HG02973 (cell line): Measurements from ENCODE around the gene ASXL1.
"Not testable (repeated sequence)": the region's sequence is repeated elsewhere in the genome, so short reads cannot be mapped to it uniquely, and the experiment has no call there.

Source experiments
- ATAC-seq: cut with Tn5 transposase; IDR thresholded peaks from one replicate; pipeline ENCODE4 v1.9.1; 2021; ENCODE audit warnings: moderate library complexity; ENCODE audit not compliant: unreplicated experiment

Gene ASXL1

DNA sequence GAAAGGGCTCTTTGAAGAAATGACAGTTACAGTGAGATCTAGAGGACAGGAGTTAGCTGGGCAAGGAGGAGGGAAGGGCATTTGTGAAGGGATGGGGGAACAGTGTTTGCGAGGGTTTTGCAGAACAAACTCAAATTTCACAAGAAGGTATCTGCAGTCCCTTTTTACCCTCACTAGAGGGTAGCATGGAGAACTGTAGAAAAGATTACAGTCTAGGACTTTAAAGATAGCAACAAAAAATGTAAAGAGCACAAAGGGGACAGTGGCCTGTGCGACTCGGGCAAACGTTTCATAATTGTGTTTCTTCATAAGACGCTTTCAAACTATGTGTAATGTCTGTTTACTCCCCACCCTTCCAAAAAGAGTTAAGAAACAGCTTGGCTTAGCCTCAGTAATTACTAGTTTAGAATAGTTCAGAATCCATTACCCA lies 21.2 kb upstream of the ASXL1 start:
- no peak for ATAC-seq

DNA sequence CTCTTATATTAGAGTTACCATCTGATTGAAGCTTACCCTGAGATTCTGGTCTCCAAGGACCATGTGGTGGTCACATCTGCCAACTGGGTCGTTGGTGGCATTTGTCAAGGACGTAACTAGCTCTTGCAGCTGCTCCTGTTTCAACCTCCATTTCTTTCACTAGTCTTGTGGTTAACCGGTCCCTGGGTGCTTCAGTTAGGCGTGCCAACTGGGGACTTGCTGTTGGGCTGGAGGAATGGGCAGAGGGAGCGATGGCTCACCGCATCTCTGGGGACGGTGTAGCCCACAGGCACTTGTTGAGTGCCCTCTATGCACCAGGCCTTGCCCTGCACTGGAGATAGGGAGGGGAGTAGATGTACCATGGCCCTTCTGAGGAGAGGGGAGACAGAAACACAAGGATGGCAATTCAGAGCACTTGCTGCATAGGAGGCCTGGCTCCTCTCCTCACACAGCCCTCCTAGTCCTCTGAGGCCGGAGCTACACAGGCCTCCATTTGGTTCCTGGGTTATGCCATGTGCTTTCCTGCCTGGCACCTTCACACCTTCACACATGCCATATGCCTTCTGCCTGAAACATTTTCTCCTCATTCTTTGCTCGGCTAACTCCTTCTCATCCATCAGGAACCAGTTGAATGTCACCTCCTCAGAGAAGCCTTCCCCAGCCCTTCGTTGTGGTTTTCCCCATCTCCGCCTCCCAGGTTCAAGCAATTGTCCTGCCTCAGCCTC lies 20.0 kb upstream of the ASXL1 start:
- no peak for ATAC-seq

DNA sequence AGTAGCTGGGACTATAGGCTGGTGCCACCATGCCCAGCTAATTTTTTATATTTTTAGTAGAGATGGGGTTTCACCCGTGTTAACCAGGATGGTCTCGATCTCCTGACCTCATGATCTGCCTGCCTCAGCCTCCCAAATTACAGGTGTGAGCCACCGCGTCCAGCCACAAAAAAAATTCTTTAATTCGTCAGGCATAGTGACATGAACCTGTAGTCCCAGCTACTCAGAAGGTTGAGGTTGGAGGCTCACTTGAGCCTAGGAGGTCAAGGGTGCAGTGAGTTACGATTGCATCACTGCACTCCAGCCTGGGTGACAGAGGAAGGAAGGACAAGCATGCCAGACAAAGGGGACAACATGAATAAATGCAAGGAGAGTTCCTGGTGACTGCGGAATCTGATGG lies 19.5 kb upstream of the ASXL1 start:
- ATAC-seq = no peak

DNA sequence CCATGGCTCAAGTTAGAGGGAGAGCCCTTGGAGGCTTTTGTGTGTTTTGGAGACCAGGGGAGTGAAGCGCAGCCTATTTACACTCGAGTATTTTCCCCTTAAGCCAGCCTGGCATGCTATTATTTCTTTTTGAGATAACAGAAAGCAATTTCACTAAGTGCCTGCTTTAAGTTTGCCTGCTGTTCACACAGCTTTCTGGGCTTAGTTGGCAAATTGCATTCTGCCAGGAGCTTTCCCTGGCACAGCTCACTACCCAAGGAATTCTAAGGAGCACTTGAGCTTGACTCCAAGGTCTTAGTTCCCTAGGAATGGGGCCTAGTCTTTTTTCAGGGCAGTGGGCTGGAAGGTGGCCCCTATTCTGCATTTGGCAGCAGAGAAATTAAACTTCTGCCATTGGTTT lies 19.0 kb upstream of the ASXL1 start:
- no peak for ATAC-seq

DNA sequence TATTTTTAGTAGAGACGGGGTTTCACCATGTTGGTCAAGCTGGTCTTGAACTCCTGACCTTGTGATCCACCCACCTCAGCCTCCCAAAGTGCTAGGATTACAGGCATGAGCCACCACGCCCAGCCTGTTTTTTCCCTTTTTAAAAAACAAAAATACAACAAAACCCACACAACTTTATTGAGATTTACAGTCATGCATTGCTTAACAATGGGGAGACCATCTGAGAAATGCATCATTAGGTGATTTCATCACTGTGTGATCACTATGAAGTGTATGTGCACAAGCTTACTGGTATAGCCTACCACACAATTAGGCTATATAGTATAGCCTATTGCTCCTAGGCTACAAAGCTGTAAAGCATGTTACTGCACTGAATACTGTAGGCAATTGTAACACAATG lies 17.1 kb upstream of the ASXL1 start:
- not testable (repeated sequence) for ATAC-seq

DNA sequence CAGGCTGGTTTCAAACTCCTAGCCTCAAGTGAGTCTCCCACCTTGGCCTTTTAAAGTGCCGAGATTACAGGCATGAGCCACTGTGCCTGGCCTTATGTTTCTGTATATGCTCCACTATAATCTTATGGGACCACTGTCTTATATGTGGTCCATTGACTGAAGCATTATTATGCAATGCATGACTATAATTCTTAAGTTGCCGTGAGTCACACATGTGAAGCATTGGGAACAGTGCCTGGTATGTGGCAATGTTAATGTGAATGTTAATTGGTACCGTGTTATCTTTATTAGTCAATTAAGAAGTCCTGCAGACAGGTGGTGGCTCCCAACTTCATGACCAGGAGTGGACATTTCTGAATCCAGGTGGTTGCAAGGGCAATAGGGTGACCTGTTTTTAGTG lies 14.7 kb upstream of the ASXL1 start:
- no peak for ATAC-seq

DNA sequence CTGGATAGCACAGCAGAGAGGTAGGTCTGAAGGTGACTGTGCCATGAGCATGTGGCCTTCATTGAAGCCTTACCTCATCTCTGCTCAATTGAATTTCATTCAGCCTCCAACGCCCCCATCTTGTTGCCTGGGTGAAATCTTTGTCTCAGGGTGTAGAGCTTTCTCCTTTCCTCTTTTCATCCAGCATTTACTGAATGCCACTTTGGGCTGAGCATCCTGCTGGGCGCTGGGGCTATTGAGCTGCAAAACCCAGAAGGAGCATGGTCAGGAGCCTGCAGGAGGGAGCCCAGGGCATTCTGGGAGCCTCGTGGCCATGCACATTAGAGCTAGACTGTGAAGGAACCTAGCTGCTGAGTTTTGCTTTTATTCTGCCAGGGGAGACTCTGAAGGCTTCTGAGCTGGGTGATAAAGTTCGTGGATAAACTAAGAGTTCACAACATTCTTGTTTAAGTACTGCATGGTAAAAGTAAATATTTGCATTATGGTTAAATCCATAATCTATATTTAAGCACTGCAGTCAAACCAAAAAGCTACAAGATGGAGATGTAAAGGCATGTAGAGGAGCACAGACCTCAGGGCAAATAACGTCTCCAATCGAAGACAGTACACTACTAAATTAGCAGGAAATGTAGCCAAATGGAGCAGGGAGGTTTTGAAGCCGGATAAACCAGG lies 13.2 kb upstream of the ASXL1 start:
- ATAC-seq = no peak

DNA sequence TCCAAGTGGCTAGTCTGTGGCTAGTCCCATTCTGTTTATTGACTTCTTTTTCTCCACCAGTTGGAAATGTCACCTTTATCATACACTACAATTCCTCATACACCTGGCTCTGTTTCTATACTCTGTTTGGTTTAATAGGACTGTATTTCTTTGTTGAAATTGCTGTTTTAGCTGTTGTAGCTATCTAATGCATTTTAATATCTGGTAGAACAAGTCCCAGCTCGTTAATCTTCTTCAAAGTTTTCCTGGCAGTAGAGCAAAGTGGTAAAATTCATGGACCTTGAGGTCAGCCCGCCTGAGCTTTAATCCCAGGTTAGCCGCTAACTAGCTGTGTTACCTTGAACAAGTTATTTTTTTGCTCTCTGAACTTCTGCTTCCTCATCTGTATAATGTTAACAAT lies 9.9 kb upstream of the ASXL1 start:
- no peak for ATAC-seq

DNA sequence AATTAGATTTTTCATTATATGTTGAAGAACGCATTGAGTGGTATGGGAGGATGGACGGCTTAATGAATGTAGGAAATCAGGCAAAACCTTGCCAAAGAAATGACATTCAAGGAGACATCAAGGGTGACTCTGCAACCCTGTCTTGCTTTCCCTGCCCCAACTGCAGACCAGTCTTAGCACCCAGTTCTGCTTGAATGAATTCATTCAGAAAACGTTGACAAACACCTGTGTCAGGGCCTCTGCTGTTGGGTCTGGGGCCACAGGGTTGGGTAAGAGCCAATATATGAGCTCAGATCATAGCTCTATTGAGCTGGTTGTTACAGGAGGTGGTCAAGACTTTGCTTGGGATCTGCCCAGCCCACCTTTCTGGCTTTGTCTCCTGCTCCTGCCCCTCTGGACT lies 7.7 kb upstream of the ASXL1 start:
- ATAC-seq = no peak

DNA sequence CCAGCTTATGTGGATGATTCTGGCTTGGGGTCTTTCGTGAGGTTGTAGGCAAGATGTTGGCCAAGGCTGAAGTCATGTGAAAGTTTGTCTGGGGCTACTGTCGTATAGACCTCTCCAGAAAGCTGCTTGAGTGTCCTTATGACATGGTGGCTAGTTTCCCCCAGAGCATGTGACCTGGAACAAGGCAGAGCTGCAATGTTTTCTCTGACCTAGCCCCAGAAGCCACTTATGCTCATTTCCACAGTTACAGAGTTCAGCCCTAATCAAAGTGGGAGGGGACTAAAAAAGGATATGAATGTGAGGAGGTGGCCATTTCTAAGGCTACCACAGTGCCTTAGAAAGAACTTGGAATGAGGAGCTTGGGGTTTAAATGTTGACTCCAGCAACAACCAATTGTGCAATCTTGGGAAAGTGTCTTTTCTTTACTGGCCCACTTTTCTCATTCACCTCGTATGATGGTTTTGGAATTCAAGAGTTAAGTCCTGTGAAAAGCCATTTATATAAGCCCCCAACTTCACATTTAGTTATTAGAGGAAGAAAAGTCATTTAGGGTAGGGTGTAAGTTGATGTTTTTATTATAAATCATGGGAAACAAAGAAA lies 5.9 kb upstream of the ASXL1 start:
- ATAC-seq = no peak

DNA sequence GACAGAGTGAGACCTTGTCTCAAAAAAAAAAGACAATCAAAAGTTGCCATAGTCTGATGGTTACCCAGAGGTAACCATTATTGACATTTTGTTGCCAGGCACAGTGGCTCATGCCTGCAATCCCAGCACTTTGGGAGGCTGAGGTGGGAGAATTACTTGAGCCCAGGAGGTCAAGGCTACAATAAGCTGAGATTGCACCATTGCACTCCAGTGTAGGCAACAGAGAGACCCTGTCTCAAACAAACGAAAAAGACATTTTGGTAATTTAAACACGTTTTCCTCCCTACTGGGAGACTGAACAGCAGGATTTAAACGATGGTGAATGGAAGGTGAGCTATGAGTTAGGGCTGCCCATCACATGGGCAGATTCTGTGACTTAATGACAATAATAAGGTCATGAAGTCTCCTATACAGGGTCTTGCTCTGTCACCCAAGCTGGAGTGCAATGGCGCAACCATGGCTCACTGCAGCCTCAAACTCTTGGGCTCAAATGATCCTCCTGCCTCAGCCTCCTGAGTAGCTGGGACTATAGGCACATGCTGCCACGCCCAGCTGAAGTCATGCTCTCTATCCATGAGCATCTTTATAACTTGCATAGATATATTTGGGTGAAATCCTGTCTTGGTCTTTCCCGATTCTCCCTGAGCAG lies 4.2 kb upstream of the ASXL1 start:
- no peak for ATAC-seq

DNA sequence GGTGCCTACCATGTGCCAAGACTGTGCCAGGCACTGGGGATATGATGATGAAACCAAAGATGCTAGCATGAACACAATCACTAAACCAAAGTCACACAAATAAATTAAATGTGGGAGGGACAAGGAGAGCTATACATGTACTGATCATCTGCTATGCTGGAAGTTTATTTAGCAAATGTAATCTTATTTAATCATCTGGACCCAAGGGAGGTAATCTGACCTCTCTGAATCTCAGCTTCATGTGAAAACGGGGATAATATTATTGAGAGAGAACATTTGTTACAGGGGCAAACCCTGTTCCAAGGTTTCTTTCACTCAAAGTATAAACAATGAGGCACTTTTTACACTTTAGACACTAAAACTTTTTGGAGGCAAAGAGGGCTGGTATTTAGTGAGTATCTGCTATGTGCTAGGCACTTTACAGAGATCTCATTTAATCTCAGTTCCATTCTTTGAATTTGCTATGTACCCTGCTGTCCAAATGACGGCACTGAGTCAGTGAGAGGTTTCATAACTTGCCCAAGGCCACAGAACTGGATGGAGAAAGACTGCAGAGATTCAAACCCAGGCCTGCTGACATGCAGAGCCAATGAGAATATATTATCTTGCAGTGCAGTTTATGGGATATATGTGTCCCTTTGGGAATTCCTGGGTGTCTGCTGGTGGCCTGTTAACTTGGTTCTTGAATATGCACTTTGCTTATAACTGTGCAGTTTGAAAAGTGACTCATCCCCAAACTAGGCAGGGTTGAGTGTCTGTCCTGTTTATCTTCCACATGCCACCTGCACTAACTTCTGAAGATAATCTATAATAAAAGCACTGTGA lies 3.3 kb upstream of the ASXL1 start:
- ATAC-seq = no peak

DNA sequence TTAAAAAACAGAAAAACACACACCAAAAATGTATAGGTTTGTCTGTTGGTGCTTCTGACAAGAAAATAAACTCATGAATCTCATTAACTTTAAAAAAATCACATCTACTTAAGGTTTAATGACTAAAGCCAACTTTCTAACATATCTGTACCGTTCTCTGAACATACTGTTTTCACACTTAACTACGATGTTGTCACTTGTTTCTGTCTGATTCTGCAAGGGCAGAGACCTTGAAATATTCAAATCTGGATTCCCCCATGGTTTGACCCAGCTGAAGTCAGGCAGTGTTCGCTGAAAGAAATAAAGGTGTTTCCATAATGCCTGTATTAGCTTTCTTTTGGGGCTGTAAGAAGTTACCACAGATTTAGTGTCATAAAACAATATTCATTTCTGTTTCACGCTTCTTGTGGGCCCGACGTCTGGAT lies 2.7 kb upstream of the ASXL1 start:
- no peak for ATAC-seq

DNA sequence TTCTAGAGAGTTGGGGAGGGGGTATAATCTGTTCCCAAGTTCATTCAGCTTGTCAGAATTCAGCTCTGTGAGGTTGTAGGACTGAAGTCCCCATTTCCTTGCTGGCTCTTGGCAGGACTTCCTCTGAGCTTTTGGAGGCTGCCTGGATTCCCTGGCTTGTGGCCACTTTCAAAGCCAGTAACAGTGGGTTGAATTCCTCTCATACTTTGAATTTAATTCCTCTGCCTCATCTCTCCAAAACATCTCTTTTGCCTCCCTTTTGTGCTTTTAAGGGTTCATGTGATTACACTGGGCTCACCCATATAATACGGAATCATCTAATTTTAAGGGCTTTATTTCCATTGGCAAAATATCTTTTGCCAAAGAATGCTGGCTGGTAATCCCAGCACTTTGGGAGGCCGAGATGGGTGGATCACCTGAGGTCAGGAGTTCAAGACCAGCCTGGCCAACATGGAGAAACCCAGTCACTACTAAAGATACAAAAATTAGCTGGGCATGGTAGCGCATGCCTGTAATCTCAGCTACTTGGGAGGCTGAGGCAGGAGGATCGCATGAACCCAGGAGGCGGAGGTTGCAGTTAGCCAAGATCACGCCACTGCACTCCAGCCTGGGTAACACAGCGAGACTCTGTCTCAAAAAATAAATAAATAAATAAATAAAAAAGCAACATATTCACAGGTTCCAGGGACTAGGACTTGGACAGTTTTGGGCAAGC lies 2.1 kb upstream of the ASXL1 start:
- ATAC-seq = not testable (repeated sequence)

DNA sequence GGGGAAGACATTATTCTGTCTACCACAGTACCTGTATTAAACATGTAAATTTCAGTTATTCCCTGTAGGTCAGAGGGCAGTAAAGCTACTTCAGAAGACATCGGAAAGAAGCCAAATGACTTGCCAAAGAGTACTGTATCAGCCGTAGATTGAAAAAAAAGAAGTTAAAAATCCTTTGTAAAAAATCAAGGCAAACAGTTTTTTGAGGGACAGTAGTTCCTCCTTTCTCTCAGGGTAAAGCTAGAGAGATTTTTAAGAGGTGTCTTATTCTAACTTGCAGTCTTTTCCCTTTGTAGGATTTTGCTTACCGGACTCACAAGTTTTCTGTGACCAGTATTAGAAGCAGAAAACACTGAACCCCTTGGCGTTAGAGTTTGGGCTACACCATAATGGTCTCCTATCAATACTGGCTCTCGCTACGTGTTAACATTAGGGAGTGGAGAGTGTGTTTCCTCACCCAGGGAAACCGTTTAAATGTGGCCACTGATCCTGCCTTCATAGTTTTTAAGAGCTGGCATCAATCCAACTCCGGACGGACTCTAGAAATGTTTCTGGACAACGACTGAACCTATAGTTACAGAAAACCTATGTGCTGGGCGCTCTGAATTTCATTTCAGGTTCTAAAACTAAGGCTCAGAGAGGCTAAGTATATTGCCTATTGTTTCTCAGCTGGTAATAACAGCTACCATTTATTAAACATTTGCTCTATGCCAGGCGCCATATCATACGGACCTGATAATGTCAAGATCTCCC lies 1.3 kb upstream of the ASXL1 start:
- ATAC-seq = no peak

DNA sequence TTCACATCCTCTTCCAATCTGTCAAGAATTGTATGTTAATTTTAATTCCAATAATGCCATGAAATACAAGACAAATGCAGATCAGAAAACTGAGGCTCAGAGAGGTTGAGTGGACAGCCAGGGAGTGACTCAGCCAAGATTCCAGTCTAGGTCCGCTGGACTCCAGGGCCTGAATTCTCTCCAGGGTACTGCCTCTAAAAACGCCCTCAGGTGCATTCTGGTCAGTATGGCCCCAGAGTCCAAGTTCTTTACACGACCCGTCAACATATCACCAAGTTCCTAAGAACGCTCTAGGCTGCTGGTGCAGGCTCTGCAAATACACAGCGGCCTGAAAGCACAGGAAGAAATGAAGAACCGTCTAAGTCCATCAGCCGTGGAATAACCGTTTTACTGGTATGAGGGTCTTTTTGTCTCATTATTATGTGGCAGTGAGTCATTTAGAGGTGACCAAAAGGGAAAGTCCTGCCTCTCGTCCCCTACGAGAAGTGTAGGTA lies 709 bp upstream of the ASXL1 start:
- no peak for ATAC-seq

DNA sequence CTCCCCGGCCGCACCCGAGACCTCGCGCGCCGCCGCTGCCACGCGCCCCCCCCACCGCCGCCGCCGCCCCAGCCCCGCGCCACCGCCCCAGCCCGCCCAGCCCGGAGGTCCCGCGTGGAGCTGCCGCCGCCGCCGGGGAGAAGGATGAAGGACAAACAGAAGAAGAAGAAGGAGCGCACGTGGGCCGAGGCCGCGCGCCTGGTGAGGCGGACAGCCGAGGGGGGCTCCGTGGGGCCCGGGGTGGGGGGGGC lies 426 bp downstream of the ASXL1 start:
- no peak for ATAC-seq

DNA sequence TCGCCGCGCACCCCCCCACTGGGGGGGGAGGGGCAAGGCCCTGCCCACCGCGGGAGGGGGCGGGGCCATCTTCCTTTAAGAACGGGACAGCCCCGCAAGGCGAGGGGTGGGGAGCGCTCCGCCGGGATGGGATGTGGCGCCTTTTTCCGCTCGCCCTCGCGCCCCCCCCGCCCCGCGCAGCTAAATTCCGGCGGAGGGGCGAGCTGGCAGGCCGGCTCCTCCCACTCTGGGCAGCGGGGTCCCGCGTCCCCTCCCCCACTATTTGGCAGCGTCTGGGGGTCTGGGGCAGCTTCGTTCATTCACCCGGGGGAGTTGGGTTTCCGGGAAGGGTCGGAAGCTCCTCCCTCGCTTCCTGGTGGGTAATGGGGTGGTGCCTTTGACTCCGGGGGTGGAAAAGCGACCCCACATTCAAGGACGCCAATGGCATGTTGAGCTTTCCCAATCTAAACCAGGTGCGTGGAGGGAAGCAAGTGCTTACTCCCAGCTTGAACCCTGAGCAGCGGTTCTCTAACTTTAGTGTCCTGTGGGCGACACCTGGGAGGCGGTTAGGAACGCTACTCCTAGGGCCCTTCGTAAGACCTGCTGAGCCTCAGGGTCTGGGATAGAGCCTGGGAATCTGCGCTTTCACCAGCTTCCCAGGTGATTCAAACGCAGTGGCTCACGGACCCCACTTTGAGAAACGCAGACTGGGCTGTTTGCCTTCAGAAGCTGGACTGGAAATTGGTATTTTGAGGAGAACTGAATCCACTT lies 927 bp downstream of the ASXL1 start:
- ATAC-seq = no peak
